Spinal cord (tissue), 10 donors: Measurements from ENCODE around the gene ZCCHC24. TPM values are rescaled to one million over a fixed set of nuclear protein-coding genes. Genes with fewer than 3 reads are reported as not detected.

Source experiments
- DNase-seq, 6 donors: peaks; one replicate each; pipeline versions ENCODE4 v3.0.0 to v3.0.0-alpha.2; 2013 to 2015; ENCODE audit warnings: low spot score in 6 of 6, low read depth in 4 of 6
- H3K27ac ChIP-seq: one replicate; pipeline ENCODE4 v1.5.1; 2013; ENCODE audit warnings: low read depth, low read length, control low read depth
- H3K27me3 ChIP-seq: one replicate; pipeline ENCODE4 v1.6.1; 2013; ENCODE audit warnings: low read length; ENCODE audit not compliant: control insufficient read depth, insufficient read depth
- H3K36me3 ChIP-seq: one replicate; pipeline ENCODE4 v1.6.1; 2013; ENCODE audit warnings: low read length; ENCODE audit not compliant: control insufficient read depth, insufficient read depth
- H3K4me1 ChIP-seq: one replicate; pipeline ENCODE4 v1.6.1; 2013; ENCODE audit warnings: low read length; ENCODE audit not compliant: control insufficient read depth, insufficient read depth
- H3K4me3 ChIP-seq: one replicate; pipeline ENCODE4 v1.5.1; 2013; ENCODE audit warnings: low read depth, low read length, control low read depth
- H3K9me3 ChIP-seq: one replicate; pipeline ENCODE4 v1.6.1; 2013; ENCODE audit warnings: low read length; ENCODE audit not compliant: control insufficient read depth, insufficient read depth
- WGBS: methylation state at CpG from one replicate; pipeline ENCODE4 v1.1.5; 2013; ENCODE audit warnings: missing lambda C conversion rate; ENCODE audit not compliant: insufficient coverage; 5-methylcytosine and 5-hydroxymethylcytosine counted together
- polyA plus RNA-seq, 2 donors: library from polyadenylated mRNA; unstranded; fragments of 120-200 nt; gene quantifications; one replicate each; pipeline ENCODE4 v1.2.1, GENCODE V29; 2013; ENCODE audit not compliant: insufficient read length in 2 of 2
- total RNA-seq, 2 donors: library from RNA; depleted of rRNA in 1 of 2; stranded (reverse); fragments of 120-200 nt in 1 of 2; fragments of >200 nt in 1 of 2; gene quantifications; one replicate each; pipeline versions ENCODE4 v1.2.3 to v1.2.4, GENCODE V29; 2013 to 2014
- donor health status: healthy.

Gene ZCCHC24
- total and polyA plus RNA-seq, 4 donors: 22.9 to 75.2 (median 56.3) TPM

DNA sequence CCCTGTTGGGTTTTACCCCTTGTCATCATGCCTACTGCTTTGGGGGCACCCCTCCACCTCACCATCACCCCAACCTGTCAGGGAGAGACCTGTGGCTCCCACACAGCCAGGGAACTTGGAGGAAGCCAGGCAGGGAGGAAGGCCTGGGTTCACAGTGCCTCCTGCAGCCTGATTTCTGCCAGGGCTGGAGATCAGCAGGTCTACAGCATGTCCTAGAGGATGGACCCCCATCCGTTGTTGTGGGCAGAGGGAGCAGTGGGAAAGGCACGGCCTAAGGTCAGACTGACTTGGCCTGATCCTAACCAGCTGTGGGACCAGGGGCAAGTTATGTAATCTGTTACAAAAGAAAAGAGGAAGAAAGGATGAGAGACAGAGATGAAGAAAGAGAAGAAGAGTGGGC, 28.2 kb downstream of the ZCCHC24 start:
- Histone ChIP-seq H3K4me1 (peaks cover 87% of the 10 kb centered on the region), H3K27me3 (no peaks in the 10 kb centered on the region), H3K36me3 (peaks cover 51% of the 10 kb centered on the region), H3K9me3 (no peaks in the 10 kb centered on the region), H3K4me3 (no peak overlapping the region), H3K27ac (no peak overlapping the region)
- DNase-seq: no peak
- 62% methylated on average over 2 of the region's 2 CpGs for WGBS

DNA sequence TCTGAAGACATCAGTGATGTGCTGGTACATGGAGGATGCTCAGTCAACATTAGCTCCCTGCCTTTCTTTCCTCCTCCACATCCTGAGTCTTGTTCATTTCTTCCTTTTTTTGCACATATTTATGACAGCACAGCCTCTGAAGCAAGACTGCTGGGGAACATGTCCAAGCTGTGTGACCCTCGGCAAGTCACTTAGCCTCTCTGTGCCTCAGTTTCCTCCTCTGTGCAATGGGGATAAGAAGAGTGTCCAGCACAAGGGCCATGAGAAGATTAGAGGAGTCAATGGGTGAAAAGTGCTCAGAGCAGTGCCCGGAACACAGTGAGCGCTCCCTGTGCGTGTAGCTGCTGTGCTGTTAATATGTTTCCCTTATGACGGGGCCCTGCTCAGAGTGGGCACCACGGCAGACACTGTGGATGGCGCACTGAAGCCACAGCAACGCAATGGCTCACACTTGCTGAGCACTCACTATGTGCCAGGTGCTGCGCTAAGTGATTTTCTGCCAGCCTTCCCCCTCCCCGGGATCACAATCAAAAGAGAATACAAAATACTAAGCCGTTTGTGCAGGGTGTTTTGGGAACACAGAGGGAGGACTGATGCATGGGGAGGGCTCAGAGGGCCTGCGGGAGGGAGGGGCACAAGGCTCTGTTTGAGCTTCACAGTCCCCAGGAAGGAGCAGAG, 28.7 kb downstream of the ZCCHC24 start:
- H3K9me3 ChIP-seq: no peaks in the 10 kb centered on the region
- no peak overlapping the region for H3K27ac ChIP-seq
- H3K4me3 ChIP-seq: no peak overlapping the region
- WGBS: 91% methylated on average over 9 of the region's 12 CpGs
- H3K36me3 ChIP-seq: peaks cover 53% of the 10 kb centered on the region
- no peaks in the 10 kb centered on the region for H3K27me3 ChIP-seq
- no peak for DNase-seq
- H3K4me1 ChIP-seq: peaks cover 82% of the 10 kb centered on the region

DNA sequence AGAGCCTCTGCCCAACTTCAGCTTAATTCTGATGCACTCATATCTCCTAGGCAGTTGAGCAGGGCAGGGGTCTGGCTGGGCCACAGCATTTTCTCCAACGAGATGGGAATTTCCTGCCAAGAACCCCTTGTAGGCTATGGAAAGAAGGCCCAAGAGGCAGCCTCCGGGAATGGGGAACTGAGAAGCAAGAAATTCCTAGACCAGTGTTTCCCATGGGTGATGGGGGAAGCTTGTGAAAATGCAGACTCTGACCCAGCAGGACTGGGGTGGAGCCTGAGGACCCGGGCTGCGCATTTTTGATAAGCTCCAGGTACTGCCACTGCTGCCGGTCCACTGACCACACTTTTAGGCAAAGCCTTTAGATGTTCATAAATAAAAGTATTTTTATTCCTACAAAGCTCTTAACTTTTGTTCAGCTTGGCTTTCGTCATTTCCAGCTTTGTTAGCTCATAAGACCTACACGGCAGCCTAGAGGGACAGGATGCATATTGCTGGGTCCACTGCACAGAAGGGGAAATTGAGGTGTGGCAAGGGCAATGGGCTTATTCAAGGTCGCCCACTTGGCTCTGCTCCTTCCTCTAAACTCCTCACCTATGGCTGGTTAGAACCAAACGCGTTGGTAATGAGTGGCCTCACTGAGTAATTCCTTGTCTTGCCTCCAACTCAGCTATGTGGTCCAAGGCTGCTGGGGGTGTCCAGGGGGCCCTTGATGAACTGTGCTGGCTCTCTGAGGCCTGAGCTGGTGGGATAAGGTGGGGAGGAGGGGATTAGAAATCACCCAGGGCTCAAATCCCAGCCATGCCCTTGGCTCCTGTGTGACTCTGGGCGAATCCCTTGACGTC, 29.5 kb downstream of the ZCCHC24 start:
- H3K36me3 ChIP-seq: peaks cover 53% of the 10 kb centered on the region
- DNase-seq: no peak

DNA sequence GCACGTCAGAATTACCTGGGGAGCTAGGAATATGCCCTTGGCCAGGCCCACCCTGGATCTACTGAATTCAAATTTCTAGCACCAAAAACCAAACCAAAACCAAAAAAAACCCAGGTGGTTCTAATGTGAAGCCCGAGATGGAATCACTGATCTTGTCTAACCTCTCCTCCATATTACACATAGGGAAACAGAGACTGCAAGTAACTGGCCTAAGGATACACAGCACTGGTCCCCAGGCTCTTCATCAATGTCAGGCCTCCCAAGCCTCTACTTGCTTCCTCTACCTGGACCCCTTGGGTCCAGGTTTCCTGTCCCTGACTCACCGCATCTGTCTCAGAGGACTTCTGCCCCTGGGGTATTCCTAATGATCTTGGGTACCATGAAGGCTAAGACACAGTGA, 30.7 kb downstream of the ZCCHC24 start:
- Histone ChIP-seq H3K4me1 (peaks cover 62% of the 10 kb centered on the region), H3K27ac (no peak overlapping the region), H3K4me3 (no peak overlapping the region), H3K36me3 (peaks cover 53% of the 10 kb centered on the region), H3K9me3 (no peaks in the 10 kb centered on the region), H3K27me3 (no peaks in the 10 kb centered on the region)
- WGBS: 83% methylated on average over 1 of the region's 3 CpGs
- DNase-seq: no peak

More for the DNA sequence above, 29.5 kb downstream of the ZCCHC24 start:
- Histone ChIP-seq H3K4me3 (no peak overlapping the region), H3K4me1 (peaks cover 74% of the 10 kb centered on the region), H3K9me3 (no peaks in the 10 kb centered on the region), H3K27me3 (no peaks in the 10 kb centered on the region), H3K27ac (peak overlapping the region; percentile 19)
- 78% methylated on average over 8 of the region's 12 CpGs for WGBS

DNA sequence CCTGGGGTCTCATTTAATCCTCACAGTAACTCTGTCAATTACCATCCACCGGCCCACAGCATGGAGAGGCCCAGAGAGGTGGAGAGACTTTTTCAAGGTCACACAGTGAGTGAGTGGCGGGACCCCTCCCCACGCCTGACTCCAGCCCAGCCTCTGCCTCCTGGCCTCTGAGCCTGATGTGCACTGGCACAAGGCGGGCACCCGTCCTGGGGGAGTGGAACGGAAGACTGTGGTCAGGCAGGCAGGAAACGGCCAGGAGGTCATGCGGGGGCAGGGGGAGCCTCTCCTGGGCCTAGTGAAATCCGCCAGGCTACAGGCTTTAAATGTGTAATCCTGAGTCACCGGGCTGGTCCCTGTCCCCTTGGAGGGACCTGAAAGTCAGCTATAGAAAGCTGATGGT, 32.2 kb downstream of the ZCCHC24 start:
- H3K4me1 ChIP-seq: peaks cover 51% of the 10 kb centered on the region
- no peak overlapping the region for H3K27ac ChIP-seq
- H3K27me3 ChIP-seq: no peaks in the 10 kb centered on the region
- 81% methylated on average over 8 of the region's 10 CpGs for WGBS
- no peaks in the 10 kb centered on the region for H3K9me3 ChIP-seq
- DNase-seq: no peak
- H3K36me3 ChIP-seq: peaks cover 43% of the 10 kb centered on the region
- H3K4me3 ChIP-seq: no peak overlapping the region

DNA sequence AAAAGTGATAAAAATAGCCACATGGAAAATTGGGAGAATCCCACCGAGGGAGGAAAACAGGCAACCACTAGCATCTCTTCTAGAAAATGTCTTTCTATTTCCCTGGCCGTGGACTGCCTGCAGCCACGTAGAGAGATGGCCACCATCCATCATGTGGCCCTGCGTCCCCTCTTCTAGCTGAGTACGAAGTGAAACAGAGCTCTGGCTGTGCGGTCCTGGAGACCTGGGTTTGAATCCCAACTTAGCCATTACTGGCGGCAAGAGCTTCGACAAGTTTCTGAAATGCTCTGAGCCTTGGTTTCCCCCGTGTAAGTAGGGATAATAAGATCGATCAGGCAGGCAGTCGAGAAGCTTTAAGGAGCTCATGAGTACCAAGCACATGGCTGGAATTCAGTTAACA, 32.9 kb downstream of the ZCCHC24 start:
- Histone ChIP-seq H3K4me3 (no peak overlapping the region), H3K27ac (no peak overlapping the region), H3K27me3 (no peaks in the 10 kb centered on the region), H3K36me3 (peaks cover 43% of the 10 kb centered on the region), H3K9me3 (no peaks in the 10 kb centered on the region), H3K4me1 (peaks cover 44% of the 10 kb centered on the region)
- WGBS: 88% methylated on average over 8 of the region's 11 CpGs
- no peak for DNase-seq

DNA sequence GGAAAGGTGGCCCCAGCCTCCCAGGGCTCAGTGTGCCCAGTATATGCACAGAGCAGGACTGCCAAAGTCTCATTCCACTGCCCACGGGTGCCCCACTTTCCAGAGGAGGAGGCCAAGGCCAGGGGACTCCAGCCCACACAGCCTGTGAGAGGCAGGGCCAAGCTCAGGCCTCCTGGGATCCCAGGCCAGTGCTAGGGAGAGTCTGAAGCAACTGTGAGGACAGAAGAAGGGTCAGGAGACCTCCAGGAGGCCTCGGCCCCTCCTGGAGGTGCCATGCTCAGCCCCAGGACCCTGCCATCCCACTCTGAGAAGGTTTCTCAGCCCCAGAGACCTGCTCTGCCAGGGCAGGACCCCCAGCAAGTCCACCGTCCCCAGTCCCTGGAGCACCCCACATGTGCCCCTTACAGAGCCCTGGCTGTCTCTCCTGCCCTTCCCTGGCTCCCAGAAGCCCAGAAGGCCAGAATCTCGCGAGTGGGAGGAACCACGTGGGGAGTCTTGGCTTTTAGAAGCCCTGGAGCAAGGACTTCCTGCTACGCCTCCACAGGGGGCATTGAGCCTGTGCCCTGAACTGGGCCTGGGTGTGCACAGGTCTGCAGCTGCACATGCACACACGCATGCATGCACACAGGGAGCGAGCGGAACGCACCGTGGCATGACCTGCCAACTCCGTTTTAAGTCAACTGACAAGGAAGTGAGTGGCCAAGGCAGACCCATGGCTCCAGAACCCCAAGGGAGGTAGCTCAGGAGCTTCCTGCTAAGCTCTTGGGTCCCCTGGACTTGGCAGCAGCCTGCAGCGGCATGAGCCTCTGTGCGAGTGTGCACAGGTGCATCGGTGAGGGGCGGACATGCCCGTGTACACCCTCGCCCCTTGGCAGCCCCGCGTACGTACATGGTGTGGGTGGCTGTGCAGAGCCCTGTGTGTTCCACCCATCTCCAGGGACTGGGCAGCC, 33.6 kb downstream of the ZCCHC24 start:
- H3K27ac ChIP-seq: no peak overlapping the region
- no peak for DNase-seq
- H3K27me3 ChIP-seq: no peaks in the 10 kb centered on the region
- 78% methylated on average over 22 of the region's 22 CpGs for WGBS
- H3K36me3 ChIP-seq: peaks cover 46% of the 10 kb centered on the region
- peaks cover 37% of the 10 kb centered on the region for H3K4me1 ChIP-seq
- H3K4me3 ChIP-seq: no peak overlapping the region
- no peaks in the 10 kb centered on the region for H3K9me3 ChIP-seq

DNA sequence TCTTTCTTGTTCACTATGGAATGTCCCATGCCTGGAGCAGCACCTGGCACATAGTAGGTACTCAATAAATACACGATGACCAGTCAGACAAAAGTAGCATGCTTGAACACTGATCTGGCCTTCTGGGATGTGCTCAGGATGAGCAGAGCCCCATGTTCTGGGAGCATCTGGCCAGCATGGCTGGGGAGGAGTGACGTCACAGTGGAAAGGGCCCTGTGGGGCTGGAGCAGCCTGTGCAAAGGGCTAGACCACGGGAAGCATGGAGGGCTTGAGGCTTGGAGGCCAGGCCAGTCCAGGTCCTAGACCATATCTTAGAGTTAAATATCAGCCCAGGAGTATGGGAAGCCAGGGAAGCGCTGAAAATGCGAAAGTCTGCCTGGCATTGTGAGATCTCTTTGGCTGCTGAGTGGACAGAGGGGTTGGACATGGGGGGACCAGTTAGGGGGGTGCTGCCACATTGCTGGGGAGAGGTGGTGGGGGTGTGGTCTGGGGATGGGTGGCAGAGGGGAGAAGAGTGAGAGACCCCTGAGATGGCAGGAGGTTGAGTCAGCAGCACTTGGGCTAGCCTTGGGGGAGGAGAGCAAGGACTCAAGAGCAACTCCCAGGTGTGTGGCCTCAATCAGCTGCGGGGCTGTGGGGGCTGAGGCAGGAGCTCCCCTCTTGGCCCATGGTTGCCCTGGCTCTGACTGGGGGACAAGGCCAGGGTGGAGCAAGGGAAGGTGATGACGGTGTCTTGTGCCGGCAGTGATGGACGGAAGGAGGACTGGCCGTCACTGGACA, 34.9 kb downstream of the ZCCHC24 start:
- Histone ChIP-seq H3K4me1 (peaks cover 24% of the 10 kb centered on the region), H3K27me3 (no peaks in the 10 kb centered on the region), H3K4me3 (no peak overlapping the region), H3K9me3 (no peaks in the 10 kb centered on the region), H3K27ac (no peak overlapping the region), H3K36me3 (peaks cover 51% of the 10 kb centered on the region)
- DNase-seq: no peak
- WGBS: 85% methylated on average over 10 of the region's 10 CpGs

DNA sequence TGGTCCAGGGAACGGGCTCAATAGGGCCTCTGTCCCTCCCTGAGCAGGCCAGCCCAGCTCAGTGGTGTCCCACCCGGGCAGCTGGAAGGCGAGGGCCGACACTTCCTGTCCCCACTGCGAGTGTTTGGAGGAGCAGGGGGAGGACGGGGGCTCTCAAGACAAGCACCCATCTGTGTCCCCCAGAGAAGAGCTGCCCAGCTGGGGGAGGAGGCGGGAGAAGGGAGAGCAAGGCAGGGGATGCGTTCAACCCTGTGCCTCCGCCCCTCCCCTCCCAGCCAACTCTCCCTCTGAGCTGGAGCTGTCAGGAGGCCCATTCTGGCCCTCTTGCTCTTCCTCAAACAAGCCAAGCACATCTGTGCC, 35.7 kb downstream of the ZCCHC24 start:
- H3K4me3 ChIP-seq: no peak overlapping the region
- peaks cover 50% of the 10 kb centered on the region for H3K36me3 ChIP-seq
- no peak overlapping the region for H3K27ac ChIP-seq
- H3K9me3 ChIP-seq: no peaks in the 10 kb centered on the region
- WGBS: 27% methylated on average over 8 of the region's 9 CpGs
- no peaks in the 10 kb centered on the region for H3K27me3 ChIP-seq
- H3K4me1 ChIP-seq: peaks cover 18% of the 10 kb centered on the region
- DNase-seq: peak in 3 of 6 donors; percentile 53 to 87 (median 77)
